Measurements from ENCODE around the gene SNRNP40. TPM values are rescaled to one million over a fixed set of nuclear protein-coding genes. Genes with fewer than 3 reads are reported as not detected.
"Not testable (repeated sequence)": the region's sequence is repeated elsewhere in the genome, so short reads cannot be mapped to it uniquely, and the experiment has no call there.

Gene SNRNP40
- total RNA-seq, 1 donor from 2014 or later = 118 TPM

GRCh38 chr1:31264790-31265386 lies 31.7 kb downstream of the SNRNP40 start:
- no peak overlapping the region for H3K4me3 Mint-ChIP-seq
- DNase-seq (ENCODE audit: low spot score) = no peak
- no peaks in the 10 kb centered on the region for H3K9me3 Mint-ChIP-seq
- H3K4me1 Mint-ChIP-seq (ENCODE audit: low read depth) = no peaks in the 10 kb centered on the region
- H3K27ac Mint-ChIP-seq = no peak overlapping the region
- H3K36me3 Mint-ChIP-seq (ENCODE audit: low read depth) = peaks cover 51% of the 10 kb centered on the region
- intact Hi-C loops (cut with micrococcal nuclease) = no loop called here
- no peaks in the 10 kb centered on the region for H3K27me3 Mint-ChIP-seq (ENCODE audit: insufficient read depth)

GRCh38 chr1:31263408-31263807 lies 33.2 kb downstream of the SNRNP40 start:
- peaks cover 53% of the 10 kb centered on the region for H3K36me3 Mint-ChIP-seq (ENCODE audit: low read depth)
- intact Hi-C loops (cut with micrococcal nuclease) = no loop called here
- H3K4me1 Mint-ChIP-seq (ENCODE audit: low read depth) = no peaks in the 10 kb centered on the region
- no peaks in the 10 kb centered on the region for H3K27me3 Mint-ChIP-seq (ENCODE audit: insufficient read depth)
- H3K9me3 Mint-ChIP-seq = no peaks in the 10 kb centered on the region
- DNase-seq (ENCODE audit: low spot score) = no peak
- no peak overlapping the region for H3K27ac Mint-ChIP-seq
- no peak overlapping the region for H3K4me3 Mint-ChIP-seq

- intact Hi-C loops (cut with micrococcal nuclease); H3K9me3 Mint-ChIP-seq; H3K27me3 Mint-ChIP-seq (ENCODE audit: insufficient read depth); H3K4me3 Mint-ChIP-seq; H3K27ac Mint-ChIP-seq; H3K4me1 Mint-ChIP-seq (ENCODE audit: low read depth); DNase-seq (ENCODE audit: low spot score): not testable (repeated sequence)
- H3K36me3 Mint-ChIP-seq (ENCODE audit: low read depth) = peaks cover 58% of the 10 kb centered on the region
These were observed 34.2 kb downstream of the SNRNP40 start for GRCh38 chr1:31262393-31262792.

GRCh38 chr1:31261916-31262315 lies 34.7 kb downstream of the SNRNP40 start:
- no peak for DNase-seq (ENCODE audit: low spot score)
- H3K36me3 Mint-ChIP-seq (ENCODE audit: low read depth) = peaks cover 56% of the 10 kb centered on the region
- no peaks in the 10 kb centered on the region for H3K4me1 Mint-ChIP-seq (ENCODE audit: low read depth)
- no peaks in the 10 kb centered on the region for H3K27me3 Mint-ChIP-seq (ENCODE audit: insufficient read depth)
- H3K9me3 Mint-ChIP-seq = no peaks in the 10 kb centered on the region
- intact Hi-C loops (cut with micrococcal nuclease) = no loop called here
- no peak overlapping the region for H3K27ac Mint-ChIP-seq
- no peak overlapping the region for H3K4me3 Mint-ChIP-seq

- no peak overlapping the region for H3K27ac Mint-ChIP-seq
- H3K9me3 Mint-ChIP-seq = no peaks in the 10 kb centered on the region
- no peaks in the 10 kb centered on the region for H3K4me1 Mint-ChIP-seq (ENCODE audit: low read depth)
- H3K4me3 Mint-ChIP-seq = no peak overlapping the region
- no peaks in the 10 kb centered on the region for H3K27me3 Mint-ChIP-seq (ENCODE audit: insufficient read depth)
- no peak for DNase-seq (ENCODE audit: low spot score)
- H3K36me3 Mint-ChIP-seq (ENCODE audit: low read depth) = peaks cover 46% of the 10 kb centered on the region
- intact Hi-C loops (cut with micrococcal nuclease) = no loop called here
These were observed 36.8 kb downstream of the SNRNP40 start for GRCh38 chr1:31259746-31260145.

- no peaks in the 10 kb centered on the region for H3K4me1 Mint-ChIP-seq (ENCODE audit: low read depth)
- DNase-seq (ENCODE audit: low spot score) = no peak
- intact Hi-C loops (cut with micrococcal nuclease) = no loop called here
- no peak overlapping the region for H3K4me3 Mint-ChIP-seq
- peaks cover 37% of the 10 kb centered on the region for H3K36me3 Mint-ChIP-seq (ENCODE audit: low read depth)
- H3K27ac Mint-ChIP-seq = no peak overlapping the region
- H3K27me3 Mint-ChIP-seq (ENCODE audit: insufficient read depth) = no peaks in the 10 kb centered on the region
- H3K9me3 Mint-ChIP-seq = no peaks in the 10 kb centered on the region
These were observed 38.0 kb downstream of the SNRNP40 start for GRCh38 chr1:31258581-31258980.

GRCh38 chr1:31257213-31257612 lies 39.4 kb downstream of the SNRNP40 start:
- Mint-ChIP-seq H3K4me3 (no peak overlapping the region), H3K4me1 (ENCODE audit: low read depth) (no peaks in the 10 kb centered on the region), H3K27me3 (ENCODE audit: insufficient read depth) (no peaks in the 10 kb centered on the region), H3K36me3 (ENCODE audit: low read depth) (peaks cover 36% of the 10 kb centered on the region), H3K27ac (no peak overlapping the region), H3K9me3 (no peaks in the 10 kb centered on the region)
- DNase-seq (ENCODE audit: low spot score) = no peak
- intact Hi-C loops (cut with micrococcal nuclease) = no loop called here

- Mint-ChIP-seq H3K4me3 (no peak overlapping the region), H3K36me3 (ENCODE audit: low read depth) (no peaks in the 10 kb centered on the region), H3K27ac (no peak overlapping the region), H3K4me1 (ENCODE audit: low read depth) (no peaks in the 10 kb centered on the region), H3K9me3 (no peaks in the 10 kb centered on the region), H3K27me3 (ENCODE audit: insufficient read depth) (peaks cover 5% of the 10 kb centered on the region)
- intact Hi-C loops (cut with micrococcal nuclease) = no loop called here
- no peak for DNase-seq (ENCODE audit: low spot score)
These were observed 46.7 kb downstream of the SNRNP40 start for GRCh38 chr1:31249854-31250253.

GRCh38 chr1:31248276-31248675 lies 48.3 kb downstream of the SNRNP40 start:
- intact Hi-C loops (cut with micrococcal nuclease) = no loop called here
- Mint-ChIP-seq H3K9me3 (no peaks in the 10 kb centered on the region), H3K4me3 (no peak overlapping the region), H3K36me3 (ENCODE audit: low read depth) (no peaks in the 10 kb centered on the region), H3K4me1 (ENCODE audit: low read depth) (no peaks in the 10 kb centered on the region), H3K27me3 (ENCODE audit: insufficient read depth) (peaks cover 7% of the 10 kb centered on the region), H3K27ac (no peak overlapping the region)
- no peak for DNase-seq (ENCODE audit: low spot score)

GRCh38 chr1:31244326-31244725 lies 52.3 kb downstream of the SNRNP40 start:
- Mint-ChIP-seq H3K4me3 (no peak overlapping the region), H3K36me3 (ENCODE audit: low read depth) (no peaks in the 10 kb centered on the region), H3K4me1 (ENCODE audit: low read depth) (no peaks in the 10 kb centered on the region), H3K27me3 (ENCODE audit: insufficient read depth) (peaks cover 20% of the 10 kb centered on the region), H3K27ac (no peak overlapping the region), H3K9me3 (no peaks in the 10 kb centered on the region)
- DNase-seq (ENCODE audit: low spot score) = no peak
- intact Hi-C loops (cut with micrococcal nuclease) = no loop called here

GRCh38 chr1:31243501-31244286 lies 52.9 kb downstream of the SNRNP40 start:
- peaks cover 5% of the 10 kb centered on the region for H3K4me1 Mint-ChIP-seq (ENCODE audit: low read depth)
- peaks cover 26% of the 10 kb centered on the region for H3K27me3 Mint-ChIP-seq (ENCODE audit: insufficient read depth)
- H3K4me3 Mint-ChIP-seq = no peak overlapping the region
- H3K27ac Mint-ChIP-seq = no peak overlapping the region
- H3K36me3 Mint-ChIP-seq (ENCODE audit: low read depth) = peaks cover 2% of the 10 kb centered on the region
- intact Hi-C loops (cut with micrococcal nuclease) = no loop called here
- no peaks in the 10 kb centered on the region for H3K9me3 Mint-ChIP-seq
- DNase-seq (ENCODE audit: low spot score) = no peak

- H3K4me3 Mint-ChIP-seq = no peak overlapping the region
- no peaks in the 10 kb centered on the region for H3K9me3 Mint-ChIP-seq
- H3K27ac Mint-ChIP-seq = no peak overlapping the region
These were observed 55.3 kb downstream of the SNRNP40 start for GRCh38 chr1:31241321-31241720.

GRCh38 chr1:31239653-31240241 lies 56.8 kb downstream of the SNRNP40 start, which contains the start of gene NKAIN1:
Gene NKAIN1, minus strand, starts transcription at chr1:31239887. Its CDS starts 340 bp downstream, at chr1:31239547.
- peaks cover 6% of the 10 kb centered on the region for H3K4me1 Mint-ChIP-seq (ENCODE audit: low read depth)
- H3K36me3 Mint-ChIP-seq (ENCODE audit: low read depth) = peaks cover 2% of the 10 kb centered on the region
- H3K4me3 Mint-ChIP-seq = peak within 1 kb of the TSS; percentile 70
- no peak within 1 kb of the TSS for H3K27ac Mint-ChIP-seq
- H3K9me3 Mint-ChIP-seq = no peaks in the 10 kb centered on the region
- no peak for DNase-seq (ENCODE audit: low spot score)
- intact Hi-C loops (cut with micrococcal nuclease) = no loop called here
- peaks cover 48% of the 10 kb centered on the region for H3K27me3 Mint-ChIP-seq (ENCODE audit: insufficient read depth)

More at GRCh38 chr1:31241321-31241720, 55.3 kb downstream of the SNRNP40 start:
- peaks cover 6% of the 10 kb centered on the region for H3K4me1 Mint-ChIP-seq (ENCODE audit: low read depth)
- H3K36me3 Mint-ChIP-seq (ENCODE audit: low read depth) = peaks cover 2% of the 10 kb centered on the region
- peaks cover 42% of the 10 kb centered on the region for H3K27me3 Mint-ChIP-seq (ENCODE audit: insufficient read depth)
- intact Hi-C loops (cut with micrococcal nuclease) = no loop called here
- no peak for DNase-seq (ENCODE audit: low spot score)
